ENCODE measurements around the gene NR5A1. TPM values are rescaled to one million over a fixed set of nuclear protein-coding genes. Genes with fewer than 3 reads are reported as not detected.

Gene NR5A1
- total RNA-seq, 4 donors from 2014 or later = not detected

DNA sequence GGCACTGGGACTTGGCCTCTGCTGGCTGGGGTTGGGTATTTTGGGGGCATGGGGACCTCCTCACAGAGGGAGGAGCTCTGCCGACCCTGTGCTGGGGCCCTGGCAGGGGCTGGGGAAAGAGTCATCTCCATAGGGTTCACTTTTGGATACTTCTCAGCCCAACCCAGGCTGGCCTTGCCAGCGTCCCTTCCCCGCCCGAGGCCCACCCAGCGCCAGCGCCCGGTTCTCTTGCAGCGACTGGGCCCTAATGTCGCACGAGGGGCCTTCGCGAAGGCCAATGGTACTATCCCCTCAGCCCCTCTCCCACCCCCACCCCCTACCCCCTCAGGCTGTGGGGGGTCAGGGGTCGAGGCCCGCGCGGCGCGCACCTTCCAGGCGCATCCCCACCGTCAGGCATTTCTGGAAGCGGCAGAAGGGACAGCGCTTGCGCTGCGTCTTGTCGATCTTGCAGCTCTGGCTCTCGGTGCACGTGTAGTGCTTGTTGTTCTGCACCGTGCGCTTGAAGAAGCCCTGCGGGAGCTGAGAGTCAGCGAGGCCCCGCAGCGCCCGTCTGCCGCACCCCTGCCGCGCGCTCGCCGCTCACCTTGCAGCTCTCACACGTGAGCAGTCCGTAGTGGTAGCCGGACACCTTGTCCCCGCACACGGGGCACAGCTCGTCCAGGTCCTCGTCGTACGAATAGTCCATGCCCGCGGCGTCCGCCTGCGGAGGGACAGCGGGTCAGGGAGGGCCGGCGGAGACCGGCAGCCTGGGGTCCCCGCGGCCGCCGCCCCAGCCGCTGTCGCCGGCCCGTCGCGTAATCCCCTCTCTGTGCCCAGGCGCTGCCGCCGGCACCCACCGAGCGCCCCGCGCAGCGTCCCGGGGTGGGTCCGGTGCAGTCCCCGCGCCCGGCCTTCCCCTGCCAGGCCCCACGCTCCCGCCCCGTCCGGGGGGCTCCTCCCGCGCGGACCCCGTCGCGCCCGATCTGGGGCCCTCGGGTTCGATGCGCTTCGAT lies 4.2 kb downstream of the NR5A1 start:
- Histone ChIP-seq H3K27me3 (peaks cover 90% of the 10 kb centered on the region), H3K36me3 (no peaks in the 10 kb centered on the region), H3K4me1 (peaks cover 5 to 18% (median 14%) of the 10 kb centered on the region in 4 donors), H3K4me3 (peak overlapping the region in 1 of 4 donors; percentile 46), H3K27ac (no peak overlapping the region), H3K9me3 (no peaks in the 10 kb centered on the region)
- in situ Hi-C loops (cut with MboI; ENCODE audit: low pct_ligation_motif_present in 1 of 4, low pct_unique_long_range_greater_than_20kb in 1 of 4, low sequenced_read_pairs in 3 of 4) = no loop called here
- WGBS, 2 donors (ENCODE audit: low coverage in 1 of 2) = 27% methylated on average over 62 of the region's 96 CpGs; no CpG with 5 or more reads in 1 of the 2 donors
- intact Hi-C loops (cut with DNase I; ENCODE audit: low total_unique reads) = no loop called here
- TF ChIP-seq POLR2AphosphoS5 (IDR thresholded peaks at IDR 0.05) (peak in 1 of 3 donors; percentile 45), EP300 (IDR thresholded peaks at IDR 0.05; ENCODE audit: low read depth) (no peak)
- no peak for DNase-seq

DNA sequence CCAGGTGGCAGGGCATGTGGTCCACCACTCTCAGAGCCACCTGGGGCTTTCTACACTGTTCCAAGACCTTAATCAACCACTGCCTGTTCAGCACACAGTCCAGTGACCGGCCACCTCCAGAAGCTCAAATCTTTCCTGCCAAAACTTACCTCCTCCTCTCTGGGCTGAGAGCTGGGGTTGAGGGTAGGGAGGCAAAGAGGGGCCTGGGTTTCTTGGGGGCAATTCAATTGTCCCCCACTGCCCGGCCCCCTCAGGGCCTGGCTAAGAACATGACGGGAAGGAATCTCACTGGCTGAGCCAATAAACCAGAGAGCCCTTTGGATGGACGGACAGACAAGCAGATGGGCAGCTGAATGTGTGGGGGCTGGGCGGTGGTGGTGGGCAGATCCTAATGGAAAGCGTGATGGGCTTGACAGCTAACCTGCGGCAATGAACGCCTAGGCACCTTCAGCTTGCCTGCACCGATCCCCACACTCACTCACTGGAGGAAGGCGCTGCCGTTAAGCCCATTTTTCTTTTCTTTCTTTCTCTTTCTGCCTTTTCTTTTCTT lies 5.4 kb downstream of the NR5A1 start:
- peaks cover 84% of the 10 kb centered on the region for H3K27me3 ChIP-seq
- in situ Hi-C loops (cut with MboI; ENCODE audit: low pct_ligation_motif_present in 1 of 4, low pct_unique_long_range_greater_than_20kb in 1 of 4, low sequenced_read_pairs in 3 of 4) = no loop called here
- intact Hi-C loops (cut with DNase I; ENCODE audit: low total_unique reads) = no loop called here
- no peak overlapping the region for H3K27ac ChIP-seq
- TF ChIP-seq, protein P1, sequence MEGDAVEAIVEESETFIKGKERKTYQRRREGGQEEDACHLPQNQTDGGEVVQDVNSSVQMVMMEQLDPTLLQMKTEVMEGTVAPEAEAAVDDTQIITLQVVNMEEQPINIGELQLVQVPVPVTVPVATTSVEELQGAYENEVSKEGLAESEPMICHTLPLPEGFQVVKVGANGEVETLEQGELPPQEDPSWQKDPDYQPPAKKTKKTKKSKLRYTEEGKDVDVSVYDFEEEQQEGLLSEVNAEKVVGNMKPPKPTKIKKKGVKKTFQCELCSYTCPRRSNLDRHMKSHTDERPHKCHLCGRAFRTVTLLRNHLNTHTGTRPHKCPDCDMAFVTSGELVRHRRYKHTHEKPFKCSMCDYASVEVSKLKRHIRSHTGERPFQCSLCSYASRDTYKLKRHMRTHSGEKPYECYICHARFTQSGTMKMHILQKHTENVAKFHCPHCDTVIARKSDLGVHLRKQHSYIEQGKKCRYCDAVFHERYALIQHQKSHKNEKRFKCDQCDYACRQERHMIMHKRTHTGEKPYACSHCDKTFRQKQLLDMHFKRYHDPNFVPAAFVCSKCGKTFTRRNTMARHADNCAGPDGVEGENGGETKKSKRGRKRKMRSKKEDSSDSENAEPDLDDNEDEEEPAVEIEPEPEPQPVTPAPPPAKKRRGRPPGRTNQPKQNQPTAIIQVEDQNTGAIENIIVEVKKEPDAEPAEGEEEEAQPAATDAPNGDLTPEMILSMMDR (IDR thresholded peaks at IDR 0.05) = no peak
- TF ChIP-seq EP300 (IDR thresholded peaks at IDR 0.05; ENCODE audit: low read depth) (no peak), POLR2A (IDR thresholded peaks at IDR 0.05) (no peak)
- no peaks in the 10 kb centered on the region for H3K9me3 ChIP-seq
- H3K4me3 ChIP-seq = no peak overlapping the region
- 76 to 100% methylated on average over 2 to 11 of the region's 11 CpGs for WGBS, 2 donors (ENCODE audit: low coverage in 1 of 2)
- no peak for DNase-seq
- H3K36me3 ChIP-seq = no peaks in the 10 kb centered on the region
- peaks cover 5 to 18% (median 14%) of the 10 kb centered on the region in 4 donors for H3K4me1 ChIP-seq

DNA sequence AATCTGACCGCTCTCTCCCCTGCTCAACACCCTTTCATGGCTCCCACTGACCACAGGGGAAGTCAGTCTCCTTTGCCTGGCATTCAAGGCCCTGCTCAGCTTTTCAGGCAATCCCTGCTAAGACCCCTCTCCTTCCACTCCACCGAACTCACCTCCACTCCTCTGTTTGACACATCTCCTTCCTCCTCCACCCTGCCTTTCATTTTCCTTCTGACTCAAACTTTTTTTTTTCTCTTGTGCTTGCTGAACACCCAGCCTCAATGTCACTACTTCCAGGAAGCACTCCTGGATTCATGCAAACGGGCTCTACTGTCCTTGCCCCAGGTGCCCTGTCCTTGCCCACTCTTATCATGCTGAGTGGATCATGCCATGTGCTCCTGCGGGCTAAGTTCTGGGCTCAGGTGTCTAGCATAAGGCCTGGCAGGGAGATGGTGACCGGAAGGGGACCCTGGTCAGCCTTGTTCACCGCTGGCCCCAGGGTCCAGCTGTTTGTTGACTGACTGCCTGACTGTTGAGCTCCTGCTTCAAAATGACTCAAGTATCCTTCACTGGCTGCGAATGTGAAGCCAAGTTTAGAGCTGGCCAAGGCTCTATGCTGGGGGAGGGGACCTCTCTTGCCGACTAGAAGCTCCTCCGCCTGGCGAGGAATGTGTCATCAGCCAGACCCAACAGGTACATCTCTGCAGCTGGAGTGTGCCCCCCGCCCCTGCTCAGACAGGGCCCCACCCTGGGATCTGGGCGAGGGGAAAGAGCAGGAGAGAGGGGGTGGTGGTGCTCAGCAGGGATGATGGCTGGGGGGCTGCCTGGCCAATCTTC lies 6.2 kb downstream of the NR5A1 start:
- peaks cover 5 to 18% (median 14%) of the 10 kb centered on the region in 4 donors for H3K4me1 ChIP-seq
- intact Hi-C loops (cut with DNase I; ENCODE audit: low total_unique reads) (no loop called here), in situ Hi-C loops (cut with MboI; ENCODE audit: low pct_ligation_motif_present in 1 of 4, low pct_unique_long_range_greater_than_20kb in 1 of 4, low sequenced_read_pairs in 3 of 4) (no loop called here)
- H3K27ac ChIP-seq = no peak overlapping the region
- TF ChIP-seq, protein P1 (IDR thresholded peaks at IDR 0.05) = no peak
- TF ChIP-seq POLR2A (IDR thresholded peaks at IDR 0.05) (no peak), POLR2AphosphoS5 (IDR thresholded peaks at IDR 0.05) (no peak), EP300 (IDR thresholded peaks at IDR 0.05; ENCODE audit: low read depth) (no peak)
- 38 to 58% methylated on average over 1 to 12 of the region's 12 CpGs for WGBS, 2 donors (ENCODE audit: low coverage in 1 of 2)
- H3K36me3 ChIP-seq = no peaks in the 10 kb centered on the region
- H3K27me3 ChIP-seq = peaks cover 76% of the 10 kb centered on the region
- H3K4me3 ChIP-seq = no peak overlapping the region
- H3K9me3 ChIP-seq = no peaks in the 10 kb centered on the region
- no peak for DNase-seq

DNA sequence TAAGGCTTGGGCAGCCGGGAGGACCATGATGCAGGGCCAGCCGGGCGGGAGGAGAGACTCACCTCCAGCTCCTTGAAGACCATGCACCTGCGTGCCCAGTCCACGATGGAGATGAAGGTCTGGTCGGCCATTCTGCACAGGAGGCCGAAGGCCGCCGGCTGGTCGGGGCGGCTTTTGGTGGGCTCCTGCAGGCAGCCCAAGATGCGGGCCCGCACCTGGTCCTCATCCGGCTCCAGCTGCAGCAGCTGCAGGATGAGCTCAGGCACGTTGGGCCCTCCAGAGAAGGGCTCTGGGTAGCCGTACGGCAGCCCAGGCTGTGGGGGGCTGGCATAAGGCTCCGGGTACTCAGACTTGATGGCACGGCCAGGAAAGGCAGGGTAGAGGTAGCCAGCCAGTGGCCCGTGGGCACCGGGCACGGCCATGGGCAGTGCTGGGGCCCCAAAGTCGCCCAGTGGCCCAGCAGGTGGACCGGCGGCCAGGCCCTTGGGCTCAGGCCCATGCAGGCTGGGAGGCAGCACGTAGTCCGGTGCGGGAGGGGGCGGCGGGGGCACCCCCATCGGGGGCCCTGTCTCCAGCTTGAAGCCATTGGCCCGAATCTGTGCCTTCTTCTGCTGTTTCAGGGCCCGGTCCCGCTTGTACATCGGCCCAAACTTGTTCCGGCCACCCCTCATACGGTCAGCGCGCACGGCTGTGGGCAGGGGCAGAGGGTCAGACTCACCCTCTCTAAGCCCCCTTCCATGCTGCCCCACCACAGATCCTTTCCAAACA lies 7.0 kb downstream of the NR5A1 start:
- Histone ChIP-seq H3K27me3 (peaks cover 68% of the 10 kb centered on the region), H3K4me1 (peaks cover 5 to 18% (median 14%) of the 10 kb centered on the region in 4 donors), H3K4me3 (no peak overlapping the region), H3K9me3 (no peaks in the 10 kb centered on the region), H3K36me3 (no peaks in the 10 kb centered on the region), H3K27ac (no peak overlapping the region)
- DNase-seq = no peak
- WGBS, 2 donors (ENCODE audit: low coverage in 1 of 2) = 88% methylated on average over 21 of the region's 40 CpGs; no CpG with 5 or more reads in 1 of the 2 donors
- intact Hi-C loops (cut with DNase I; ENCODE audit: low total_unique reads) (no loop called here), in situ Hi-C loops (cut with MboI; ENCODE audit: low pct_ligation_motif_present in 1 of 4, low pct_unique_long_range_greater_than_20kb in 1 of 4, low sequenced_read_pairs in 3 of 4) (no loop called here)
- TF ChIP-seq POLR2A (IDR thresholded peaks at IDR 0.05) = no peak
- TF ChIP-seq POLR2AphosphoS5 (IDR thresholded peaks at IDR 0.05) = no peak
- TF ChIP-seq, protein P1 (IDR thresholded peaks at IDR 0.05) = no peak
- no peak for TF ChIP-seq EP300 (IDR thresholded peaks at IDR 0.05; ENCODE audit: low read depth)

Data from transverse colon (tissue), 4 donors.